Right lobe of liver (tissue), 4 donors: ENCODE data around the gene MAP1LC3B.

Experiments
- POLR2A ChIP-seq: fragments of 450-650 bp; IDR thresholded peaks from one replicate; pipeline ENCODE4 v1.6.1; 2017; ENCODE audit warnings: antibody characterized with exemption, mild to moderate bottlenecking
- TF ChIP-seq, protein P1 (sequence below), 4 donors: fragments of 200-600 bp in 3 of 4; fragments of 450-650 bp in 1 of 4; IDR thresholded peaks; one replicate each; pipeline versions ENCODE4 v1.5.1 to v1.8.0; 2016 to 2022; ENCODE audit warnings: antibody characterized with exemption in 4 of 4, mild to moderate bottlenecking in 2 of 4
- donor health status: DM: no; HTN: no; CAD: no.
- donor health status: DM: no; HTN: no; CAD: no.
- donor health status: DM: no; HTN: yes; CAD: no.

DNA sequence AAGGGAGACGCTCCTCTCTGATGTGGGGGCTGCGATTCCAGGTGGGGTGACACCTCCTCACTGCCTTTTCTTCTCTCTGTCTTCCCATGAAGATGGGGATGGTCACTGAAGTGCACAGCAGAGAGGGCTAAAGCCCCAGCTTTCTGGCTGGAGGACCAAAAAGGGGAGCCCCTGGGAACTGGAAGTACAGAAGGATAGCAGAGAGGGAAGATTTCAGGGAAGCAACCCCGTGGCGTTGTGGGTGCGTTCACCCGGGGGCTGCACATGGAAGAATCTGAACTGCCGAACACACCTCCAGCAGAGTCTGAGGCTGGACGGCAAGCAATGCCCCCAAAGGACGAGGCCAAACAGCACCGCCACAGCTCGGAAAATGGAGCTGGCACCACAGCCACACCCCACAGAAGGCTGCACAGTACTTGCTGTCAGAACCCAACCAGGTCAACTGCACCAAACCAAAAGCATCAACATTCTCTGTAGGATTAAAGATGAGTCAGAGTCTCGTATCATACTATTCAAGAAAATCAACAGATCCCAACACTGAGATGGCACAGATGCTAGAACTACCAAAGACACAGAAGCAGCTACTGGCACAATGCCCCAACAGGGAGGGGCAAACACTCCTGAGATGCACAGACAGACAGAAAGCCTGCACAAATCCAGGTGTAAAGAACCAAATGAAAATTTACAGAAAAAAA lies 49.9 kb downstream of the MAP1LC3B start:
- no peak for TF ChIP-seq POLR2A
- TF ChIP-seq, protein P1, sequence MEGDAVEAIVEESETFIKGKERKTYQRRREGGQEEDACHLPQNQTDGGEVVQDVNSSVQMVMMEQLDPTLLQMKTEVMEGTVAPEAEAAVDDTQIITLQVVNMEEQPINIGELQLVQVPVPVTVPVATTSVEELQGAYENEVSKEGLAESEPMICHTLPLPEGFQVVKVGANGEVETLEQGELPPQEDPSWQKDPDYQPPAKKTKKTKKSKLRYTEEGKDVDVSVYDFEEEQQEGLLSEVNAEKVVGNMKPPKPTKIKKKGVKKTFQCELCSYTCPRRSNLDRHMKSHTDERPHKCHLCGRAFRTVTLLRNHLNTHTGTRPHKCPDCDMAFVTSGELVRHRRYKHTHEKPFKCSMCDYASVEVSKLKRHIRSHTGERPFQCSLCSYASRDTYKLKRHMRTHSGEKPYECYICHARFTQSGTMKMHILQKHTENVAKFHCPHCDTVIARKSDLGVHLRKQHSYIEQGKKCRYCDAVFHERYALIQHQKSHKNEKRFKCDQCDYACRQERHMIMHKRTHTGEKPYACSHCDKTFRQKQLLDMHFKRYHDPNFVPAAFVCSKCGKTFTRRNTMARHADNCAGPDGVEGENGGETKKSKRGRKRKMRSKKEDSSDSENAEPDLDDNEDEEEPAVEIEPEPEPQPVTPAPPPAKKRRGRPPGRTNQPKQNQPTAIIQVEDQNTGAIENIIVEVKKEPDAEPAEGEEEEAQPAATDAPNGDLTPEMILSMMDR (IDR thresholded peaks at IDR 0.05) = no peak
